NCI-H1417 treated with DMSO at 0.1 percent for 48 hours (cell line): ENCODE results near the gene PARP2.
A peak's percentile ranks its signal among the peaks of the same experiment; 100 is the strongest.
"Not testable (repeated sequence)": the region's sequence is repeated elsewhere in the genome, so short reads cannot be mapped to it uniquely, and the experiment has no call there.

Source experiments
- DNase-seq: peaks from one replicate; lab custom pipeline; 2025; lab: John Stamatoyannopoulos, UW

The PARP2 gene, protein sequence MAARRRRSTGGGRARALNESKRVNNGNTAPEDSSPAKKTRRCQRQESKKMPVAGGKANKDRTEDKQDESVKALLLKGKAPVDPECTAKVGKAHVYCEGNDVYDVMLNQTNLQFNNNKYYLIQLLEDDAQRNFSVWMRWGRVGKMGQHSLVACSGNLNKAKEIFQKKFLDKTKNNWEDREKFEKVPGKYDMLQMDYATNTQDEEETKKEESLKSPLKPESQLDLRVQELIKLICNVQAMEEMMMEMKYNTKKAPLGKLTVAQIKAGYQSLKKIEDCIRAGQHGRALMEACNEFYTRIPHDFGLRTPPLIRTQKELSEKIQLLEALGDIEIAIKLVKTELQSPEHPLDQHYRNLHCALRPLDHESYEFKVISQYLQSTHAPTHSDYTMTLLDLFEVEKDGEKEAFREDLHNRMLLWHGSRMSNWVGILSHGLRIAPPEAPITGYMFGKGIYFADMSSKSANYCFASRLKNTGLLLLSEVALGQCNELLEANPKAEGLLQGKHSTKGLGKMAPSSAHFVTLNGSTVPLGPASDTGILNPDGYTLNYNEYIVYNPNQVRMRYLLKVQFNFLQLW

DNA sequence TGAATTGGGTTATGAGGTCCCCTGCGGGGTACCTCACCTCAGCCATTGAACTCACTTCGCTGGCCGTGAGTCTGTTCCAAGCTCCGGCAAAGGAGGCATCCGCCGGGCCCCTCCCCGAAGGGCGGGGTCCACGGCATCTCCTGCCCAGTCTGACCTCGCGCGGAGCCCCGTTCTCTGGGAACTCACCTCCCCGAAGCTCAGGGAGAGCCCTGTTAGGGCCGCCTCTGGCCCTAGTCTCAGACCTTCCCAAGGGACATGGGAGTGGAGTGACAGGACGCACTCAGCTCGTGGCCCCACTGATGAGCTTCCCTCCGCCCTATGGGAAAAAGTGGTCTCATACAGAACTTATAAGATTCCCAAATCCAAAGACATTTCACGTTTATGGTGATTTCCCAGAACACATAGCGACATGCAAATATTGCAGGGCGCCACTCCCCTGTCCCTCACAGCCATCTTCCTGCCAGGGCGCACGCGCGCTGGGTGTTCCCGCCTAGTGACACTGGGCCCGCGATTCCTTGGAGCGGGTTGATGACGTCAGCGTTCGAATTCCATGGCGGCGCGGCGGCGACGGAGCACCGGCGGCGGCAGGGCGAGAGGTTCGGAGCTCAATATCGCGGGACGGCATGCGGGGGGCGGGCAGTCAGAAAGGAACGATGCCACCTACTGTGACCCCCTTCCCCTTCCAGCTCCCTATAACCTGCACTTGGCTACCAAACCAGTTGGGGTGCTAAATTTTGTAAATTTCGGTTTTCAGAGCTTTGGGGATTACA is at the start of gene PARP2:
TSS of gene PARP2 (plus strand) at position 544 of the 770 bp plus-strand sequence. CDS start at position 551, 7 bp downstream.
- DNase-seq, result peak; percentile 99

DNA sequence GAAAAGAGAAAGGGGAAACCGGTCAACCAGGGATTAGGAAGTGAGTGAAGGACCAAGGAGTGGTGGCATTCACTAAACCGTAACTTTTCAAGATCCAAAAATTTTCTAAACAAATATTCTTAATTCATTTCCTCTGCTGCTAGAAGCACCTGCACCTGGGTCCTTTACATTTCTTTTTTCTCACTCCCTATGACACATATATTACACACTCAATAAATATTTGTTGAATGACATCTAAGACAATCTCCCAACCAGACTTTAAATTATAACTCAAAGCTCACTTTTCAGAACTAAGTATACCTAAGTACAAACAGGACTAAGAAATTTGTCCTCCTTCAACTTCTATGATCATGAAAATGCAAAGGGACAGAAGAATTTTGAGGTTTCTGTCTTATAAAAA is 48.8 kb upstream of the PARP2 start:
- DNase-seq, result no peak

DNA sequence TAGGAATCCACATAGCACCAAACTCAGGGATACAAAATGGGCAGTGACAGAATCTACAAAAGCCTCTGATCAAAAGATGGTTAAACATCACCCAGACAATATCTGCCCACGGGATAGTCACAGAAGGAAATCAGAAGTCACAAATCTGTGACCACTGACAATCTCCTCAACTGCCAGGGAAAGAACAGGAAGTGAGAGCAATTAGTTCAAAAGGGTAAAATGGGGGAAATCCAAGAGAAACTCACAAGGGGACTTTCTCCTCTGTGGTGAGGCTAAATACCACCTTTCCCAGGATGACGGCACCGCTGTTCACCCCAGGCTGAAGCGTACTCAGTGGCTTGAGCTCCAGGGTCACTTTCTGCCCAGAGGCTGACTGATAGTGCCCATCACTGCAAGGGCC is 48.4 kb upstream of the PARP2 start:
- DNase-seq, result no peak

DNA sequence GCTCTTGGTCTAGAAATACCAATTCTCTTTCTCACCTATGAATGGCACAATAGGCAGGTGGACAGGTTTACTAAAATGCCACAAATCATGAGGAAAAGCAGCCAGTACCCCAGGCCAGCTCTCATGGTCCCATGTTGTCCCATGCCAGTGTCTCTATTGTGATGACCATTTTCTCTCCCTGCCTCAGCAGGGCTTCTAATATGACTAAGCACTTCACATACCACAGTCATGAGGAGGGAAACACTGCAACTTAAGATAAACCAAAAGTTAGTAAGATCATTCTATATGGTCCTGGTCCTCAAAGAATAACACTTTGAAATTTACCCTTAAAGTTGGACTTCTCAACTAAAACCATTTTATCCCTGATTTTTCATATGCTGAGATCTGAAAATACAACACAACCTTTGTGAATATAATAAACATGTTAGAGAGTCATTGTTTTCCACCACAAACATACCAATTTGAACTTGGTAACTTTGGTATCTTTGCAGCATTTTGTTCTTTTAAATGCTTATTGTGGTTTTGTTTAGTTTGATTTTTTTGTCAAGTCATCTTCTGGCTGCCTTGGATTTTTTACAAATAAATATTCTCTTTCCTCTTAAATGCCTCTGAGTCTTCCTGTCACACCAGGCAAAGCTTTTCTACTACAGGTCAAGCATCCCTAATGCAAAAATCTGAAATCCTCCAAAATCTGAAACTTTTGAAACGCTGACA is 41.2 kb upstream of the PARP2 start:
- no peak for DNase-seq

DNA sequence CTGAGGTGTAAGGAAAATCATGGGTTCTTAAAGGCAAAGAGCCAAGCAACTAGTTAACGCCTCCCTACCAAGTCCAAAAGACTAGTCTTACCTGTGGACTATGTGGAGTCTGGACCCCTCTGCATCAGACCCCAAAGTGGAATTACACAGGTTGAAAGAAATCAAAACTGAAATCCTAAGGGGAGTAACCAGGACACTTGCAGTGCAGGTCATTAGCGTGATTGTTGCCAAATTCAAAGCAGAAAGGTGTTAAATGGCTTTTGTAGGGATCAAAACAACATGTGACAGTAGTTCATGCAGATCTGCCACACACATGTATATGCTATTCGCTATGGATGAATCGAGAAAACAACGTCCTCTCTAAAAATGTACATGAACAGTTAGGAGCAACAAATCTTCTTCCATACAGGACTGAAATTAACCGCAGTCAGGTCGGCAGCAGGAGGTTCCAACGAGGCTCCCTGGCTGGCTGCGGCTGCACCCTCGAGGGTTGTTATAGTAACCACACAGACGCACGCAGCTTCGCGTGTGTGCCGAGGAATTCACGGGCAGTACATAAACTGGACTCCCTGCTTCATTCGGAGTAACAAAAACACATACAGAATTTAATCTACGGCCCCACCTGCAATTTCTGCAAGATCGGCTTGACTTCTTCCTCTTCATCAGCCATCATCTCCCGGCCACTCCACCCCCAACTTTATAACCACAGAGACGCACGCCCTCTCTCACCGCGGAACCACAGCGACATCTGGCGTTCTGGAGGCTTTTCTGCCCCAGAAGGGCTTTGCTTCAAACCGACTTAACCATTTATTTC is 38.0 kb upstream of the PARP2 start, which contains the start of gene TTC5:
TSS of gene TTC5 (minus strand) at position 687 of the 814 bp plus-strand sequence. CDS start at position 673, 14 bp downstream.
- peak; percentile 48 for DNase-seq

DNA sequence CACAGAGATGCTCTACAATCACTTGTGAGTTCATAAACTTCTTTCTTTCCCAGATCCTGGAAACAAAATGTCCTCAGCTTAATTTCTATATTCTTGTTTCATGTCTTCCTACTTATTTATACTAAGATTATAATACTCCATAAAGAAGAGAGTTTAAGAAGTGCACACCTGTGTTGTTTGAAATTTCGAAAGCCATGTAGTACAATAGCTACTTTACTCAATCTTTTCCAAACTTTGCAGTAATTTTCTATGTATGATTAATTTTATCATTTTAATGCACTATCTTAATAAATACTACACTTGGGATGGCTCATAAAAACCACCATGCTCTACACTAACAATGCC is 37.4 kb upstream of the PARP2 start:
- no peak for DNase-seq

DNA sequence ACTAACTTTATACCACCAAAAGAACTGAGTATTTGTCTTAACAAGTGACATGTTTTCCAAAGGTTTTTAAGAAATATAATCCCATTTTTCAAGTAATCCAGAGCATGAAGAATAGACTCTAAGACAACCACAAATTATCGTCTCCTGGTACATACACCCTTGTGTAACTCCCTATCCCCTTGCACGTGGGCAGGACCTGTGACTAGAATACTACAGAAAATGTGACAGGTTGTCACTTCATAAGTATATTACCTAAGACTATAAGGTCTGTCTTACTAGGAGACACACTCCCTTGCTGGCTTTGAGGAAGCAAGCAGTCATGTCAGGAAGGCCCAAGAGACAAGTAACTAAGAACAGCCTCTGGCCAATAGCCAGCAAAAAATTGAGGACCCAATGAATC is 29.4 kb upstream of the PARP2 start:
- DNase-seq, result no peak

DNA sequence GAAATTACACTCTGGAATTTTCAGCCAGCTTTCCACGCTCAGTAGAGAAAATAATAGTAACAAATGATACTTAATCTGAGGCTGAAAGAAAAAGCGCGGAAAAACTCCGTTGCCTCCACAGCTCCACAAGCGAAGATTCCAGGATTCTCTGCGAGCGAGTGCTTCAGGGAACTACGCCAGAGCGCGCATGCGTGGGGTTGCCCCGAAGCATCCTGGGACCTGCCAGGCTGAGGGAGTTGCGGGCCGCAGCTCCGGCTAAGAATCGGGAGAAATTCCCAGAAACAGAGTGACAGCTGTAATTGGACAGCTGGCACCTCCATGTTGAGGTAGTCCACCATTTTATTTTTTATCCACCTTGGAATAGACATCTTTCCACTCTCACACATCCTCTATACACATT is 25.7 kb upstream of the PARP2 start:
- no peak for DNase-seq

DNA sequence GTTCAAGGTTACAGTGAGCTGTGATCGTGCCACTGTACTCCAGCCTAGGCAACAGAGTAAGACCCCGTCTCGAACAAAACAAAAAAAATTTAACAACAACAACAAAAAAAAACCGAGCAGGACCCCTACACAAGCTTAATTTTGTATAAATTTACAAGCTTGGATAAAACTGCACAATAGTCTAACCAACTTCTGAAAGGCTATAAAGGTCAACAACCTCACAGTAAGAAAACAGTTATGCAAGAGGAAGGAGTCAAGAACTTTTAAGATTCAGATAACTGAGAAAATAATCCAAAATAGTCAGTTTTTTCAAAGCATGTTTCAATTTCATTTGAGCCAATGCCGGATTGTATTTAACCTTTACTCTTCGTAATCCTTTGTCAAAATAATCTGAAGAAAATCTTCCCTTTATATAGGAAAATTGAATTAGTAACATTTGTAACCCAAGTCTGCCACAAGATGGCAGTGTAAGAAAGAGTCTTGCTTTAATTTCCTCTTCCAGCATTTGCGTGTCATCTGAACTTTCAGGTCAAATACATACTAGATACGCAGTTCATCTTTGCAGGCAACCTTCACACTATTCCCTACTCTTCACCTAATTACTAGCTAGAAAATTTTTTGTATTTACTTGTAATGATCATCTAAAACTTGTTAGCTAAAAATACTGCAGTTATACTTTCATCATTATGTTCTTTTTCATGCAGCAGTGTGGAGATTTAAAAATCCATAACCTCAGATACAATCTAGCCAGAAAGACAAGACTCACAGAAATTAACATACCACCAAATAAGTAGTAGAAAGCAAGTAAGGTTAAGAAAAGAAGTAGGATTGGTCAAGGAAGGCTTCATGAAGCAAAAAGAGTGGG is 16.2 kb upstream of the PARP2 start:
- peak; percentile 22 for DNase-seq

DNA sequence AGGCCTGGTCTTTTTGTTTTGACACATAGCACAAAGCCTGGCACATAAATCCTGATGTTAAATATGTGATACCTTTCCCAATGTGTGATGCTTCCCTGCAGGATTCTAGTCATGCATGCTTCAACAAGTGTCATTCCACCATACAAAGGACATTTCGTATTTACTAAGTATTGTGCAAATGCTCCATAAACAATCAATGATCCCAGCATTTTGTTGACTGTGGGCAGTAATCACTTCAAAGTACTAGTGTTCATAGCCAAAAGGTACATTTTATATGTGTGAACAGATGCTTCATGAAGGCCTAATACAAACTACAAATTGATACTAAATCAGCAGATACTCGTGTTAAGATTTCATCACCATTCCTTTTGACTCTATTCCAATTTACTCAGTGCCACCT is 14.7 kb upstream of the PARP2 start:
- no peak for DNase-seq

DNA sequence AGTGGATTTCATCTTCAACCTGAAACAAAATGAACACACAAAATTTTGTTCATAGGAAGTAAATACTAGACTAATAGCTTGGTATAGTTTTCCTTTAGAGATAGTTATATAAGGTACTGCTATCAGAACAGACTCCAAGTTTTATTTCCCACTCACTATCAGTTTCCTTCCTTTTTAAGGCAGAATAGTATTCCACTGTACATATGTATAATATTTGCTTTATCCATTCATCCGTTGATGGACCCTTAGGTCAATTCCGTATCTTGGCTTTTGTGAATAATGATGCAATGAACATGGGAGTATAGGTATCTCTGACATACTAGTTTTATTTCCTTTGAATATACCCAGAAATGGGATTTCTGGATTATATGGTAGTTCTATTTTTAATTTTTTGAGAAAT is 14.1 kb upstream of the PARP2 start:
- DNase-seq, result no peak

DNA sequence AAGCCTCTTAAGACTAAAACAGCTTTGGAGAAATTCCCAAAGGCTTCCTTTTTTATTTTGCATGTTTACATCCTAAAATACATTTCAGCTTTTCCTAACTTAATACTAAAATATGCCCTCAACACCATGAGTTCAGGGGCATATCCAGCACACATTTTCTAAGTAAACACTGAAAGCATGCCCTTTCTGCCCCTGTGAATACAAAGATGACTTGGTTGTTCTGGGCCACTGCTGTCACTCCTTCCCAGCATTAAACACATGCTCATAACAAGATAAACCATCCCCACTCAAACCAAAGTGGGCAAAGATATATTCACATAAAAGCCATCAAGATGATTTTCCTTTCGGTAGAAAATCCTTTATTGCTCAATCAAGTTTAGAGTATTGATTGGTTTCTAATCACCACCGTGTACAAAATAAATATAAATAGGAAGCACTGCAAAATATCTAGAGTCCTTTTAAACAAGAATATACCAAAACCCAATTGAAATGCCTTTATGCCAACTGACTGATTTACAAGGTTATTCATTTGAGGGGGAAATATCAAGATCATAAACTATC is 12.3 kb upstream of the PARP2 start:
- DNase-seq, result no peak

DNA sequence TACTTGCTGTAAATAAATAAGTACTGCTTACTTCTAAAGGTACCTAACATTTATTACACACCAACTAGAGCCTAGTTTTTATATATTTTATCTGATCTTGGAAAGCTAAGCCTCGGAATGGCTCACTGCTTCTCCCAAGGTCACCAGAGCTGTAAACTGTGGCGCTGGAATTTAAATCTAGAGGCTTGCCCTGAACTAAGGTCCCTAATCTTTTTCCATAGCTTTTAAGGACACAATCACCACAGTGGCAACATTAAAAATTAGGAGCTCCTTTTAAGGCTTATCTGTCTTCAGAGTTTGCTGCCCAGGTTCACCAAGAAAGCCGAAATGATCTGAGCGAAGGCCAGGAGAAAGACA is 11.0 kb upstream of the PARP2 start:
- no peak for DNase-seq

DNA sequence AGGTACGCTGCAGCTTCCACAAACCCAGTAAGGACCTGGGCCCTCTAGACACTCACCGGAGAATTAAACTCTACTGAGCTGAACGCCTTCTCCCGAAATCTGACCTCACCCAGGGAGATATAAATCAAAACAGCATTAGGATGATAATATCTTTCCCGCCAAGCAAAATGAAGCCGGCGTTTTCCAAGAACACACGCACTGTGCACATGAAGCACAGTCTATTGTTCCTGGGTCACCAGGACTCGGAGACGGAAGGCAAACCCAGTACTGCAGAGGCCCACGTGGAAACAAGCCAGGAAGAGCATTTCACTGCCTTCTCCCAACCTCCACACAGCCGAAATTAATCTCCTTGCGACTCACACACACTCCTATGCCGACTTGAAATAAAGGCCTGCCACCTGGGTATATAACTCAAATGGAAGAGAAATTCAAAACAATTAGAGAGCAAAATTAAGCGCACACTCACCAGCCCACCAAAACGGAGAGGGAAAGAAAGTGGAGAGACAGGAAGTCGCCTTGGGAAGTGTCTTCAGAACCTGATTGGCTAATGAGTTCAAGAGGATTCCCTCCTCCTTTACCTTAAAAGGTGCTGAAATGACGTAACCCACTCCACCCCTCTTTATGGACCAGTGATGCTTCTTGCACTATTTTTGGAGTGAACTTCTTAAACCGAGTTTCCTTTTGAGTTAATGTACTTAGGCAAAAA is 10.5 kb upstream of the PARP2 start, which contains the start of gene CCNB1IP1:
TSS of gene CCNB1IP1 (minus strand) at position 492 of the 706 bp plus-strand sequence. CDS start 16,756 bp downstream, outside the sequence.
- peak; percentile 74 for DNase-seq

DNA sequence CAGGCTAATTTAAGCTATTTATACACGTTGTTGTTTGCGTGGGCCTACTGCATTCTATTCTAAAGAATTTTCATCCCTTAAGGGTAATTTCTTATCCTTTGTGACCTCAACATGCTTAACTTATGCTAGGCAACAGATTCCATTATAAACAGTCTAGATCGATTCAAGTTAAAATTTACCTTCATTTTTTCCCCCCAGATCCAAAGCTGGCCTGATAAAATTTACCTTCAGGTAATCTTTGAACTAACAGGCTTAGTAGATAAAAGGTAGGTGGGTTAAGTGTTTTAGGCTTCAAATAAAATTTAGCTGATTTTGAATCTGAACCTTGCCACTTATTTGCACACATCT is 10.0 kb upstream of the PARP2 start:
- no peak for DNase-seq

DNA sequence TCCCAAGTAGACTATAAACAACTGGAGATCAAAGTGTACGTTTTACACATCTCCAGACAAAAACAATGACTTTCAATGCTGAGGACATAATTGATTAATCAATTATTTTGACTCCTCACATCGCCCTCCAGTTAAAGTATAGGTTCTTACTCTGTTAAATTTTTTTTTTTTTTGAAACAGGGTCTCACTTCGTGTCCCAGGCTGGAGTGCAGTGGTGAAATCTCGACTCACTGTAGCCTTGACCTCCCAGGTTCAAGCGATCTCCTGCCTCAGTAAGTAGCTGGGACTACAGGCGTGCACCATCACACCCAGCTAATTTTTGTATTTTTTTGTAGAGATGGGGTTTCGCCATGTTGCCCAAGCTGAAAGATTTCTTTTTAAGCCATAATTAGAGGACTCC is 9.4 kb upstream of the PARP2 start:
- DNase-seq, result no peak

DNA sequence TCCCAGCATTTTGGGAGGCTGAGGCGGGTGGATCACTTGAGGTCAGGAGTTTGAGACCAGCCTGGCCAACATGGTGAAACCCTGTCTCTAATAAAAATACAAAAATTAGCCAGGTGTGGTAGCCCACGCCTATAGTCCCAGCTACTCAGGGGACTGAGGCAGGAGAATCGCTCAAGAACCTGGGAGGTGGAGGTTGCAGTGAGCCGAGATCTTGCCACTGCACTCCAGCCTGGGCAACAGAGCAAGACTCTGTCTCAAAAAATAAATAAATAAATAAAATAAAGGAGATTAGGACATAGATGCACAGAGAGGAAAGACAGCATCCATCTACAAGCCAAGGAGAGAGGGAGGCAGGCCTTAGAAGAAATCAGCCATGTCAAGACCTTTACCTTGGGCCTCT is 2.4 kb upstream of the PARP2 start:
- not testable (repeated sequence) for DNase-seq

DNA sequence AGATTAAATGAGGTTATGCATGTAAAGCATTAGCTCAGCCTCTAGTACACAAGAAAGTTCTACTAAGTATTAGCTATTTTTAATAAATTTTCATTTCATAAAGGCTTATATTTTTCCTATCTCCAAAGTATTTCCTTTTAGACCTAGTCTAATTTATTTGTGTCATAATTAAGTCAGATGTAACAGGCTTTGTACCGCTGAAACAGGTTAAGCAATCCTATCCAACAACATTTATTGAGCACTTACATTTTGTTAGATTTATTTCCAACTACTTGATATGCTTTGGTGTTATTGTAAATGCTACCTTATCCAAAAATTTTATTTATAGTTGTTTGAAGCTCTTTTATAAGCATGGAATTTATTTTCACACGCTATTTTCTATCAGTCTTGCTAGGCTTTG is 1.8 kb upstream of the PARP2 start:
- DNase-seq, result no peak

DNA sequence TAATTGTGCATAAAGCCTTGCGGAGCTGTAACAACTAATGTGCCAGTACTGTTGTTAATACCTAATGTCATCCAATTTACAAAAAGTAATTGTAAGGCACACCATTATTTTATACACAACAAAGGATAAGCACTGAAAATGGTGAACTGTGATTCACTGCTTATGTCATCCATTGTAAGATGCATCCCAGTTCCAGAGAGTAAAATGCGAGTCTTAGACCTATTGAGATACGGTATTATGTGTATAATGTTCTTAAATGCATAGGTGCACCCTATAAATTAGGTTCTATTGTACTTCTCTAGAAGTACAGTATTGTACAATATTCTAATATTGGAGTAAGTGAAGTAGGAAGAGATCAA is 406 bp downstream of the PARP2 start:
- DNase-seq, result no peak

DNA sequence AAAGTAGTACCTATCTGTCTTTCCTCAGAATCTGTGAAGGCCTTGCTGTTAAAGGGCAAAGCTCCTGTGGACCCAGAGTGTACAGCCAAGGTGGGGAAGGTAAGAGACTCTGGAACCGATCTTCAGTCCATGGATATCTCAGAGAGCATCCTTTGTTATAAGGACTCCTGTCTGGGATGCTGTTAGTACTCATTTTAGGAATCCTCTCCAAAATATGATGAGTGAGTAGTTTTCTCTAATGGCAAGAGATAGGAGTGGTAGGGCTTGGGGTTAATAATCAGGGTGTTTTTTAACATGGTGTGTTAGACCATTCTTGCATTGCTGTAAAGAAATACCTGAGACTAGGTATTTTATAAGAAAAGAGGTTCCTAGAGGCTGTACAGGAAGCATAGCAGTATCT is 1.9 kb downstream of the PARP2 start:
- DNase-seq, result no peak
